Cardiac muscle cell (in vitro differentiated cells and primary cell): ENCODE measurements around the gene EEPD1. TPM values are rescaled to one million over a fixed set of nuclear protein-coding genes. Genes with fewer than 3 reads are reported as not detected.

ENCODE experiments used
- DNase-seq, 2 donors: peaks; one replicate each; pipeline versions ENCODE4 v3.0.0 to v3.0.0-alpha.2; 2010 to 2017; ENCODE audit warnings: low read depth in 1 of 2, low spot score in 1 of 2
- H3K27ac ChIP-seq: fragments of 200-600 bp; sonication (generic); 2 replicates; pipeline ENCODE4 v1.5.1; 2016
- H3K27me3 ChIP-seq: fragments of 200-600 bp; sonication (generic); 2 replicates; pipeline ENCODE4 v1.6.0; 2016; ENCODE audit warnings: control low read depth
- H3K36me3 ChIP-seq: fragments of 200-600 bp; sonication (generic); 2 replicates; pipeline ENCODE4 v1.5.1; 2016; ENCODE audit warnings: control low read depth
- H3K4me1 ChIP-seq: fragments of 200-600 bp; sonication (generic); 2 replicates; pipeline ENCODE4 v1.8.1; 2017; ENCODE audit warnings: low read depth, mild to moderate bottlenecking, mixed run types
- H3K4me3 ChIP-seq: fragments of 200-600 bp; sonication (generic); 2 replicates; pipeline ENCODE4 v1.5.1; 2016; ENCODE audit warnings: mild to moderate bottlenecking
- H3K9me3 ChIP-seq: fragments of 200-600 bp; sonication (generic); 2 replicates; pipeline ENCODE4 v1.5.1; 2017; ENCODE audit warnings: low read depth, mild to moderate bottlenecking, control low read depth
- CTCF ChIP-seq: IDR thresholded peaks from 2 replicates; pipeline ENCODE4 v1.5.1; 2012; ENCODE audit warnings: low read depth, mild to moderate bottlenecking, low read length
- polyA plus RNA-seq: library from polyadenylated mRNA; unstranded; fragments of >200 nt; fragmentation: Nextera tagmentation; extraction: Ambion mirVana; gene quantifications from 2 replicates; pipeline ENCODE4 v1.2.1, GENCODE V29; 2016
- total RNA-seq: library from RNA; depleted of rRNA; stranded (reverse); fragments of >200 nt; gene quantifications from 2 replicates; pipeline ENCODE4 v1.2.3, GENCODE V29; 2016

Gene EEPD1
- total and polyA plus RNA-seq, 2 experiments from 2014 or later, result 4.8 to 11.9 TPM

- no peak for TF ChIP-seq CTCF
Observed at GRCh38 chr7:36207451-36208291, 54.6 kb downstream of the EEPD1 start.

DNA sequence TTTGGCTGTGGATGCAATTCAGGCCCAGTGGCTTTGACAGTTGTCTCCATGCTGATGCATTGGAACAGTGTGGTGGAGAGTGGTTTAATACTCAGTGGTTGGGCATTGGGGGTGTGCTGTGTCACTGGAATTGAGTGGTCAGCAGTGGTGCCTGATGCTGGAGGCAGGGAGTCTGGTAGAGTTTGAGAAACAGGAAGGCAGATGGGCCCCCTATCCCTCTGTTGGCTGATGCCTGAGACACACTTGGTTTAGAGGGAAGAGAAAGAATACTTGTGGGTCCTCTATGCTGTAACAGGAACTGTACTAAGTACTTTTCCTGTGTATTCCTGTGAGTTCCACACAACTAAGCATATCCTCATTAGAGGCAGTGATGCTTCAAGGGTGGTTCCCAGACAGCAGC, 55.4 kb downstream of the EEPD1 start:
- no peak for TF ChIP-seq CTCF
- no peak overlapping the region for H3K4me3 ChIP-seq
- H3K27me3 ChIP-seq, result no peaks in the 10 kb centered on the region
- H3K9me3 ChIP-seq, result no peaks in the 10 kb centered on the region
- peaks cover 56% of the 10 kb centered on the region for H3K4me1 ChIP-seq
- no peak for DNase-seq
- peak overlapping the region; percentile 75 for H3K27ac ChIP-seq
- H3K36me3 ChIP-seq, result no peaks in the 10 kb centered on the region

More at GRCh38 chr7:36207451-36208291, 54.6 kb downstream of the EEPD1 start:
- H3K36me3 ChIP-seq, result no peaks in the 10 kb centered on the region
- DNase-seq, result peak; percentile 54 to 70
- H3K4me3 ChIP-seq, result no peak overlapping the region
- no peaks in the 10 kb centered on the region for H3K27me3 ChIP-seq
- H3K4me1 ChIP-seq, result peaks cover 63% of the 10 kb centered on the region
- H3K9me3 ChIP-seq, result no peaks in the 10 kb centered on the region
- peak overlapping the region; percentile 75 for H3K27ac ChIP-seq

DNA sequence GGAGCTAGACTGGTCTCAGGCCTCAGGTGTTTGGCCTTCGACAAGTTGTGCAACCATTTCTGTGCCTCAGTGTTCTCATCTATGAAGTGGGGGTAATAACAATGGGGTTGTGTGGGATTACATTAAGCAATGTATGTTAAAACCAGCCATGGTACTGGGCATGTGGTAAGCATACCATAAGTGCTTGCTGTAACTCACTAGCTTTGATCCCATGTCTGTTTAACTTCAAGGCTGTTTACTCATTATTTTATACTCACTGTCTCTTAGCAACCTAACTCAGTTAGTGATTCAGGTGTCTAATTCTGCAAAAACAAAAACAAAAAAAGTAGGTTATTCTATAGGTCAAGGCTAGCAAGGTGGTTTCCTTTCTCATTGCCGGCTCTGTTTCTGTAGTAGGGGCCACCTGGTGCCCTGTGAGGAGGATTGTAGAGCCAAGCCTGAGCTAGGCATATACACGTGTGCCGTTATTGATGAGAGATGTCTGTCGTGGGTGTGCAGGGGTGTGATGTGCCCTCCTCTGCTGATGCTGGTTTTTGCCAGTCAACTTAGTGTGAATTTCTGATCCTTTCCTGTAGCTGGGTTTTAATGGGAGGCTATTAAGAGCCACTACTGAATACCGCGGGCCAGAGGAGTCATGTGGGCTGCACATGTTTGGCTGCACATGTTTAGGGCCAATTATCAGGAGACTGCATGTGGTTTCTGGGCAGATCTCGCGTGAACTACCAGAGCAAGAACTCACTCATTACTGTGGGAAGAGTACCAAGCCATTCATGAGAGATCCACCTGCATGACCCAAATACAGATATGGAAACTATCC, 56.2 kb downstream of the EEPD1 start:
- Histone ChIP-seq H3K27me3 (no peaks in the 10 kb centered on the region), H3K36me3 (no peaks in the 10 kb centered on the region), H3K27ac (peak overlapping the region; percentile 75), H3K4me1 (peaks cover 52% of the 10 kb centered on the region), H3K4me3 (no peak overlapping the region), H3K9me3 (no peaks in the 10 kb centered on the region)
- no peak for DNase-seq
- TF ChIP-seq CTCF, result no peak

- Histone ChIP-seq H3K36me3 (no peaks in the 10 kb centered on the region), H3K4me3 (no peak overlapping the region), H3K4me1 (peaks cover 52% of the 10 kb centered on the region), H3K27ac (no peak overlapping the region), H3K27me3 (no peaks in the 10 kb centered on the region), H3K9me3 (no peaks in the 10 kb centered on the region)
- no peak for TF ChIP-seq CTCF
- no peak for DNase-seq
Observed at GRCh38 chr7:36209814-36210183, 56.7 kb downstream of the EEPD1 start.

GRCh38 chr7:36210291-36210922, 57.4 kb downstream of the EEPD1 start:
- H3K4me1 ChIP-seq, result peaks cover 52% of the 10 kb centered on the region
- DNase-seq, result no peak
- TF ChIP-seq CTCF, result no peak

More at GRCh38 chr7:36210291-36210922, 57.4 kb downstream of the EEPD1 start:
- Histone ChIP-seq H3K9me3 (no peaks in the 10 kb centered on the region), H3K4me3 (no peak overlapping the region), H3K27ac (no peak overlapping the region), H3K36me3 (no peaks in the 10 kb centered on the region), H3K27me3 (no peaks in the 10 kb centered on the region)
